ENCODE data around the gene FRY. TPM values are rescaled to one million over a fixed set of nuclear protein-coding genes. Genes with fewer than 3 reads are reported as not detected.

FRY gene
- total and polyA plus RNA-seq, 2 donors = 45.9 to 61.4 TPM

- no peaks in the 10 kb centered on the region for H3K4me1 ChIP-seq (ENCODE audit: insufficient read depth)
- no peak for DNase-seq (ENCODE audit: extremely low spot score)
- no peaks in the 10 kb centered on the region for H3K36me3 ChIP-seq (ENCODE audit: insufficient read depth)
- H3K27ac ChIP-seq (ENCODE audit: low read depth) = no peak overlapping the region
- 98% methylated on average over 2 of the region's 2 CpGs for WGBS
- H3K4me3 ChIP-seq (ENCODE audit: low read depth, low read length) = no peak overlapping the region
Observed at GRCh38 chr13:32059511-32059984, 28.0 kb downstream of the FRY start.

- WGBS = 32% methylated on average over 5 of the region's 5 CpGs
- no peak overlapping the region for H3K4me3 ChIP-seq (ENCODE audit: low read depth, low read length)
- DNase-seq (ENCODE audit: extremely low spot score) = no peak
- no peaks in the 10 kb centered on the region for H3K4me1 ChIP-seq (ENCODE audit: insufficient read depth)
- no peak overlapping the region for H3K27ac ChIP-seq (ENCODE audit: low read depth)
- no peaks in the 10 kb centered on the region for H3K36me3 ChIP-seq (ENCODE audit: insufficient read depth)
Observed at GRCh38 chr13:32060401-32060878, 28.9 kb downstream of the FRY start.

- H3K36me3 ChIP-seq (ENCODE audit: insufficient read depth) = no peaks in the 10 kb centered on the region
- WGBS = 83% methylated on average over 8 of the region's 8 CpGs
- no peak overlapping the region for H3K4me3 ChIP-seq (ENCODE audit: low read depth, low read length)
- no peaks in the 10 kb centered on the region for H3K4me1 ChIP-seq (ENCODE audit: insufficient read depth)
- no peak overlapping the region for H3K27ac ChIP-seq (ENCODE audit: low read depth)
- no peak for DNase-seq (ENCODE audit: extremely low spot score)
Observed at GRCh38 chr13:32063619-32064233, 32.2 kb downstream of the FRY start.

- WGBS = 87% methylated on average over 6 of the region's 6 CpGs
- H3K36me3 ChIP-seq (ENCODE audit: insufficient read depth) = no peaks in the 10 kb centered on the region
- DNase-seq (ENCODE audit: extremely low spot score) = no peak
- H3K4me3 ChIP-seq (ENCODE audit: low read depth, low read length) = no peak overlapping the region
- no peak overlapping the region for H3K27ac ChIP-seq (ENCODE audit: low read depth)
- H3K4me1 ChIP-seq (ENCODE audit: insufficient read depth) = no peaks in the 10 kb centered on the region
Observed at GRCh38 chr13:32067149-32067961, 35.8 kb downstream of the FRY start.

GRCh38 chr13:32068255-32068654 is 36.7 kb downstream of the FRY start:
- H3K4me1 ChIP-seq (ENCODE audit: insufficient read depth) = no peaks in the 10 kb centered on the region
- no peaks in the 10 kb centered on the region for H3K36me3 ChIP-seq (ENCODE audit: insufficient read depth)
- DNase-seq (ENCODE audit: extremely low spot score) = no peak
- no peak overlapping the region for H3K27ac ChIP-seq (ENCODE audit: low read depth)
- H3K4me3 ChIP-seq (ENCODE audit: low read depth, low read length) = no peak overlapping the region
- 73% methylated on average over 5 of the region's 5 CpGs for WGBS

GRCh38 chr13:32073180-32073864 is 41.7 kb downstream of the FRY start:
- no peak overlapping the region for H3K27ac ChIP-seq (ENCODE audit: low read depth)
- no peaks in the 10 kb centered on the region for H3K4me1 ChIP-seq (ENCODE audit: insufficient read depth)
- no peaks in the 10 kb centered on the region for H3K36me3 ChIP-seq (ENCODE audit: insufficient read depth)
- 95% methylated on average over 6 of the region's 6 CpGs for WGBS
- no peak overlapping the region for H3K4me3 ChIP-seq (ENCODE audit: low read depth, low read length)
- no peak for DNase-seq (ENCODE audit: extremely low spot score)

- H3K36me3 ChIP-seq (ENCODE audit: insufficient read depth) = no peaks in the 10 kb centered on the region
- H3K27ac ChIP-seq (ENCODE audit: low read depth) = no peak overlapping the region
- no peak for DNase-seq (ENCODE audit: extremely low spot score)
- WGBS = 90% methylated on average over 2 of the region's 2 CpGs
- no peak overlapping the region for H3K4me3 ChIP-seq (ENCODE audit: low read depth, low read length)
- no peaks in the 10 kb centered on the region for H3K4me1 ChIP-seq (ENCODE audit: insufficient read depth)
Observed at GRCh38 chr13:32075170-32075851, 43.7 kb downstream of the FRY start.

GRCh38 chr13:32079587-32079986 is 48.0 kb downstream of the FRY start:
- no peak overlapping the region for H3K27ac ChIP-seq (ENCODE audit: low read depth)
- H3K36me3 ChIP-seq (ENCODE audit: insufficient read depth) = no peaks in the 10 kb centered on the region
- no peak overlapping the region for H3K4me3 ChIP-seq (ENCODE audit: low read depth, low read length)
- 72% methylated on average over 3 of the region's 3 CpGs for WGBS
- no peaks in the 10 kb centered on the region for H3K4me1 ChIP-seq (ENCODE audit: insufficient read depth)
- DNase-seq (ENCODE audit: extremely low spot score) = no peak

- Histone ChIP-seq H3K4me3 (ENCODE audit: low read depth, low read length) (no peak overlapping the region), H3K36me3 (ENCODE audit: insufficient read depth) (no peaks in the 10 kb centered on the region), H3K4me1 (ENCODE audit: insufficient read depth) (no peaks in the 10 kb centered on the region), H3K27ac (ENCODE audit: low read depth) (no peak overlapping the region)
- 82% methylated on average over 1 of the region's 1 CpG for WGBS
- DNase-seq (ENCODE audit: extremely low spot score) = no peak
Observed at GRCh38 chr13:32080328-32080744, 48.8 kb downstream of the FRY start.

GRCh38 chr13:32081591-32081990 is 50.0 kb downstream of the FRY start:
- over 99% methylated on average over 2 of the region's 2 CpGs for WGBS
- no peak for DNase-seq (ENCODE audit: extremely low spot score)

GRCh38 chr13:32086366-32086765 is 54.8 kb downstream of the FRY start:
- no peak overlapping the region for H3K27ac ChIP-seq (ENCODE audit: low read depth)
- no peak overlapping the region for H3K4me3 ChIP-seq (ENCODE audit: low read depth, low read length)
- no peaks in the 10 kb centered on the region for H3K4me1 ChIP-seq (ENCODE audit: insufficient read depth)
- H3K36me3 ChIP-seq (ENCODE audit: insufficient read depth) = no peaks in the 10 kb centered on the region
- no peak for DNase-seq (ENCODE audit: extremely low spot score)
- 27% methylated on average over 2 of the region's 2 CpGs for WGBS

More at GRCh38 chr13:32081591-32081990, 50.0 kb downstream of the FRY start:
- Histone ChIP-seq H3K27ac (ENCODE audit: low read depth) (no peak overlapping the region), H3K36me3 (ENCODE audit: insufficient read depth) (no peaks in the 10 kb centered on the region), H3K4me1 (ENCODE audit: insufficient read depth) (no peaks in the 10 kb centered on the region), H3K4me3 (ENCODE audit: low read depth, low read length) (no peak overlapping the region)

GRCh38 chr13:32086791-32087441 is 55.3 kb downstream of the FRY start:
- 47% methylated on average over 4 of the region's 4 CpGs for WGBS
- H3K4me1 ChIP-seq (ENCODE audit: insufficient read depth) = no peaks in the 10 kb centered on the region
- H3K27ac ChIP-seq (ENCODE audit: low read depth) = no peak overlapping the region
- H3K4me3 ChIP-seq (ENCODE audit: low read depth, low read length) = no peak overlapping the region
- DNase-seq (ENCODE audit: extremely low spot score) = no peak
- H3K36me3 ChIP-seq (ENCODE audit: insufficient read depth) = no peaks in the 10 kb centered on the region
